Fibroblast of lung (primary cell): ENCODE measurements around the gene TUBB8B.
"Not testable (repeated sequence)": the region's sequence is repeated elsewhere in the genome, so short reads cannot be mapped to it uniquely, and the experiment has no call there.

Source experiments
- EZH2 ChIP-seq: IDR thresholded peaks from 2 replicates; pipeline ENCODE4 v1.5.1; 2012; ENCODE audit warnings: low read length, control low read depth, mild to moderate bottlenecking; ENCODE audit errors: missing control alignments
- TF ChIP-seq, protein P1 (sequence below), 2 donors: IDR thresholded peaks in 1 of 2; conservative IDR thresholded peaks in 1 of 2; 1 replicate in 1 of 2; 2 replicates in 1 of 2; pipeline ENCODE4 v1.5.1; 2011 to 2012; ENCODE audit warnings: low read length in 2 of 2, control low read depth in 1 of 2, inconsistent platforms in 1 of 2, low read depth in 1 of 2, mild to moderate bottlenecking in 1 of 2

DNA sequence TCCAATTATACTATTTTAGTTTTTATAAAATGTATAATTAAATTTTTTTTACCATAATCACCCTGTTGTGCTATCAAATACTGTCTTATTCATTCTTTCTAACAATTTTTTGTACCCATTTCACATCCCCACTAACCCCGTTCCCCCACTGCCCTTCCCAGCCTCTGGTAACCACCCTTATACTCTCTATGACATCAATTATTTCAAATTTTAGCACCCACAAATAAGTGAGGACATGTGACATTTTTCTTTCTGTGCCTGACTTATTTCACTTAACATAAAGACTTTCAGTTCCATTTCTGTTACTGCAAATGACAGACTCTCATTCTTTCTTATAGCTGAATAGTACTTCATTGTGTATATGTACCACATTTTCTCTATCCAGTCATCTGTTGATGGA lies 5.0 kb upstream of the TUBB8B start:
- TF ChIP-seq, protein P1, sequence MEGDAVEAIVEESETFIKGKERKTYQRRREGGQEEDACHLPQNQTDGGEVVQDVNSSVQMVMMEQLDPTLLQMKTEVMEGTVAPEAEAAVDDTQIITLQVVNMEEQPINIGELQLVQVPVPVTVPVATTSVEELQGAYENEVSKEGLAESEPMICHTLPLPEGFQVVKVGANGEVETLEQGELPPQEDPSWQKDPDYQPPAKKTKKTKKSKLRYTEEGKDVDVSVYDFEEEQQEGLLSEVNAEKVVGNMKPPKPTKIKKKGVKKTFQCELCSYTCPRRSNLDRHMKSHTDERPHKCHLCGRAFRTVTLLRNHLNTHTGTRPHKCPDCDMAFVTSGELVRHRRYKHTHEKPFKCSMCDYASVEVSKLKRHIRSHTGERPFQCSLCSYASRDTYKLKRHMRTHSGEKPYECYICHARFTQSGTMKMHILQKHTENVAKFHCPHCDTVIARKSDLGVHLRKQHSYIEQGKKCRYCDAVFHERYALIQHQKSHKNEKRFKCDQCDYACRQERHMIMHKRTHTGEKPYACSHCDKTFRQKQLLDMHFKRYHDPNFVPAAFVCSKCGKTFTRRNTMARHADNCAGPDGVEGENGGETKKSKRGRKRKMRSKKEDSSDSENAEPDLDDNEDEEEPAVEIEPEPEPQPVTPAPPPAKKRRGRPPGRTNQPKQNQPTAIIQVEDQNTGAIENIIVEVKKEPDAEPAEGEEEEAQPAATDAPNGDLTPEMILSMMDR (conservative IDR thresholded peaks at IDR 0.05 in 1 of 2, IDR thresholded peaks at IDR 0.05 in 1 of 2; ENCODE audit: low read depth in 1 of 2, low read length in 2 of 2) = not testable (repeated sequence)
- not testable (repeated sequence) for TF ChIP-seq EZH2
